ENCODE results near the gene SLC8A2. TPM values are rescaled to one million over a fixed set of nuclear protein-coding genes. Genes with fewer than 3 reads are reported as not detected.

SLC8A2 gene
- total and polyA plus RNA-seq, 3 donors from 2014 or later, result 4.2 to 12.9 (median 5.0) TPM

GRCh38 chr19:47493378-47494210 lies 21.9 kb upstream of the SLC8A2 start:
- TF ChIP-seq POLR2A (IDR thresholded peaks at IDR 0.05) (no peak), CTCF (IDR thresholded peaks at IDR 0.05) (no peak)
- Histone ChIP-seq H3K9me3 (no peaks in the 10 kb centered on the region), H3K4me1 (no peaks in the 10 kb centered on the region), H3K27me3 (no peaks in the 10 kb centered on the region), H3K27ac (no peak overlapping the region), H3K4me3 (no peak overlapping the region), H3K36me3 (ENCODE audit: low read depth, missing control alignments) (no peaks in the 10 kb centered on the region)
- DNase-seq, result no peak
- 86 to 93% methylated on average over 12 to 18 of the region's 18 CpGs for WGBS, 2 donors
- intact Hi-C loops (cut with DNase I; ENCODE audit: low total_unique reads), result no loop called here

GRCh38 chr19:47492571-47493377 lies 21.1 kb upstream of the SLC8A2 start:
- no peaks in the 10 kb centered on the region for H3K4me1 ChIP-seq
- no peak for DNase-seq
- H3K36me3 ChIP-seq (ENCODE audit: low read depth, missing control alignments), result no peaks in the 10 kb centered on the region
- H3K4me3 ChIP-seq, result no peak overlapping the region
- TF ChIP-seq CTCF (IDR thresholded peaks at IDR 0.05), result no peak
- TF ChIP-seq POLR2A (IDR thresholded peaks at IDR 0.05), result no peak
- no peak overlapping the region for H3K27ac ChIP-seq
- no peaks in the 10 kb centered on the region for H3K9me3 ChIP-seq
- H3K27me3 ChIP-seq, result no peaks in the 10 kb centered on the region
- intact Hi-C loops (cut with DNase I; ENCODE audit: low total_unique reads), result no loop called here
- 72 to 73% methylated on average over 16 to 23 of the region's 23 CpGs for WGBS, 2 donors

GRCh38 chr19:47492137-47492533 lies 20.4 kb upstream of the SLC8A2 start:
- Histone ChIP-seq H3K4me3 (no peak overlapping the region), H3K9me3 (no peaks in the 10 kb centered on the region), H3K27ac (no peak overlapping the region), H3K4me1 (no peaks in the 10 kb centered on the region), H3K36me3 (ENCODE audit: low read depth, missing control alignments) (no peaks in the 10 kb centered on the region), H3K27me3 (no peaks in the 10 kb centered on the region)
- TF ChIP-seq POLR2A (IDR thresholded peaks at IDR 0.05) (no peak), CTCF (IDR thresholded peaks at IDR 0.05) (no peak)
- intact Hi-C loops (cut with DNase I; ENCODE audit: low total_unique reads), result no loop called here
- 86 to 93% methylated on average over 14 of the region's 14 CpGs for WGBS, 2 donors
- no peak for DNase-seq

- WGBS, 2 donors, result 84 to 86% methylated on average over 20 to 22 of the region's 22 CpGs
- no peaks in the 10 kb centered on the region for H3K4me1 ChIP-seq
- intact Hi-C loops (cut with DNase I; ENCODE audit: low total_unique reads), result no loop called here
- H3K4me3 ChIP-seq, result no peak overlapping the region
- no peak for DNase-seq
- H3K27me3 ChIP-seq, result no peaks in the 10 kb centered on the region
- H3K27ac ChIP-seq, result no peak overlapping the region
- TF ChIP-seq CTCF (IDR thresholded peaks at IDR 0.05) (no peak), POLR2A (IDR thresholded peaks at IDR 0.05) (no peak)
- H3K9me3 ChIP-seq, result no peaks in the 10 kb centered on the region
- H3K36me3 ChIP-seq (ENCODE audit: low read depth, missing control alignments), result no peaks in the 10 kb centered on the region
These were observed 19.9 kb upstream of the SLC8A2 start for GRCh38 chr19:47491358-47492136.
